GM20431 (cell line): ENCODE data around the gene LINGO3.

Source experiments
- in situ Hi-C: fragments of 300-500 bp; cut with MseI, MboI; formaldehyde crosslinking; loops from one replicate; pipeline ENCODE4 v1.15.0; 2020; ENCODE audit warnings: low sequenced_read_pairs; ENCODE audit not compliant: unreplicated experiment

Gene LINGO3

GRCh38 chr19:2328401-2329148 is 20.6 kb upstream of the LINGO3 start, which contains the start of the genes LSM7 and SPPL2B:
LSM7 (minus strand) TSS chr19:2328586; CDS start chr19:2328566, 20 bp downstream.
SPPL2B (plus strand) TSS chr19:2328684; CDS start chr19:2328710, 26 bp downstream.
- in situ Hi-C loops: no loop called here

- in situ Hi-C loops: no loop called here
Measured at GRCh38 chr19:2327773-2328400, 19.9 kb upstream of the LINGO3 start.

- in situ Hi-C loops: no loop called here
Measured at GRCh38 chr19:2326699-2327360, 18.9 kb upstream of the LINGO3 start.

GRCh38 chr19:2325281-2326046 is 17.5 kb upstream of the LINGO3 start:
- in situ Hi-C loops: no loop called here

GRCh38 chr19:2324220-2324948 is 16.4 kb upstream of the LINGO3 start:
- in situ Hi-C loops: no loop called here

GRCh38 chr19:2323707-2324106 is 15.8 kb upstream of the LINGO3 start:
- in situ Hi-C loops: no loop called here

GRCh38 chr19:2321565-2322283 is 13.8 kb upstream of the LINGO3 start:
- in situ Hi-C loops: no loop called here

GRCh38 chr19:2320939-2321338 is 13.0 kb upstream of the LINGO3 start:
- in situ Hi-C loops: no loop called here

- in situ Hi-C loops: no loop called here
Measured at GRCh38 chr19:2320049-2320448, 12.1 kb upstream of the LINGO3 start.

- in situ Hi-C loops: no loop called here
Measured at GRCh38 chr19:2319551-2319950, 11.6 kb upstream of the LINGO3 start.

GRCh38 chr19:2318923-2319322 is 11.0 kb upstream of the LINGO3 start:
- in situ Hi-C loops: no loop called here

GRCh38 chr19:2317756-2318155 is 9.8 kb upstream of the LINGO3 start:
- in situ Hi-C loops: no loop called here

GRCh38 chr19:2317300-2317699 is 9.3 kb upstream of the LINGO3 start:
- in situ Hi-C loops: no loop called here

GRCh38 chr19:2315818-2316353 is 7.9 kb upstream of the LINGO3 start:
- in situ Hi-C loops: no loop called here

- in situ Hi-C loops: no loop called here
Measured at GRCh38 chr19:2315121-2315817, 7.3 kb upstream of the LINGO3 start.

- in situ Hi-C loops: no loop called here
Measured at GRCh38 chr19:2312820-2313501, 5.0 kb upstream of the LINGO3 start.

- in situ Hi-C loops: no loop called here
Measured at GRCh38 chr19:2311093-2311492, 3.1 kb upstream of the LINGO3 start.
